Measurements from ENCODE around the gene NAP1L5.

Gene NAP1L5

DNA sequence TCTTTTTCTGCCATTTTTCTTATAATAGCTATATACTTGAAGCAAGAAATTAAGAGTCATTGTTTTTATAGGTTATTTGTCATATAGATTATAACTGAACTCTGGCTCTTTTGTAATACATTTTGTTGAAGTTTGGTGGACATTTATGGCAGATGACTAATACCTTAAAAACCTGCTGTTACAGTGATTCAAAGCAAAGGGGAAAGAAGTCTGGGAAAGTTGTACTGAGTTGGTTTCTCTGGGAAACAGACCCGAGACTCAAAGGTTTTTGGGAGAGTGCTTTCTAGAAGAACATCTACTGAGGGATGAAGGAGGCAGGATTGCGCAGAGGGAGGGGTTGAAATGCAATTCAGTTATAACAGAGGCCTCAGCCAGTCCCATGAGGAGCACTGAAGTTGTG, 35.9 kb downstream of the NAP1L5 start:
- no peak for DNase-seq (ENCODE audit: low read depth in 3 of 3, low spot score in 1 of 3)

GRCh38 chr4:88660446-88661294, 37.0 kb downstream of the NAP1L5 start:
- DNase-seq (ENCODE audit: low read depth in 3 of 3, low spot score in 1 of 3), result no peak

- no peak for DNase-seq (ENCODE audit: low read depth in 3 of 3, low spot score in 1 of 3)
These were observed 37.8 kb downstream of the NAP1L5 start for GRCh38 chr4:88659890-88660208.

DNA sequence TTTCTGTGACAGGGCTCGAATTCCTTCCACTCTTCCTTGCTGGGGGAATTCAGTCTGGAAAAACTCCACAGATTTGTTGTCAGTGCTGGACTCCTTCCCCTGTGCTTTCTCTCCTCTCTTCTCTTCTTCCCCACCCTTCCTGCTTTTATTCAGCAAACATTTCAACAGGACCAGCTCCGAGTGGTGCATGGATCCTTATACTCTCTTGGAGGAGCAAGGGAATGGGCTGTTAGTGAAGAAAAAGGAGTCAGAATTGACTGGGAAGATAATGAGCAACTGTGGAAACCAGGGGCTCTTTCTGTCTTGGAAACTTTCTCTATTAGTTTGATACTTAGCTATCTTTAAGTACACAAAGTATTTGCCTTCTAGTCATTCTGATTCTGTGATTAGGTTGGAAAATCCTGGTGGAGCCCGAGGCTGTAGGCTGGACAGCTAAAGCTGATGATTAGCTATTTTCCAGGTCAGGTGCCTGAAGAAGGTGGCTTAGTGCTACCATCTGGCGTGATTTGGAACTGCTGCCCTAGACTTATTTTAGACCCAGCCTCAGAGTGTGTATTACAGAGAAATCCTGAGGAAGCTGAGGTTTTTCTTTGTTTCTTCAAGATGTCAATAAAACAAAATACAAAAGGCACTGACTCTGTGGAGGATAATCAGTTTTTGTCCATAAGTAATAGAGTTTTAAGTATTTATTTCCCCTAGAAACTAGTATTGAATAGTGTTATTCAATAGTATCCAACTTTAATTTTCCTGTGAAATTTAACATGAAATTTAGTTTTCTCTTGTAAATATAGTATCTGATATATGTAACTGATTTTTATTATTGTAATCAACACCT, 38.4 kb downstream of the NAP1L5 start:
- DNase-seq (ENCODE audit: low read depth in 3 of 3, low spot score in 1 of 3), result no peak

- no peak for DNase-seq (ENCODE audit: low read depth in 3 of 3, low spot score in 1 of 3)
These were observed 42.4 kb downstream of the NAP1L5 start for GRCh38 chr4:88655226-88655625.

DNA sequence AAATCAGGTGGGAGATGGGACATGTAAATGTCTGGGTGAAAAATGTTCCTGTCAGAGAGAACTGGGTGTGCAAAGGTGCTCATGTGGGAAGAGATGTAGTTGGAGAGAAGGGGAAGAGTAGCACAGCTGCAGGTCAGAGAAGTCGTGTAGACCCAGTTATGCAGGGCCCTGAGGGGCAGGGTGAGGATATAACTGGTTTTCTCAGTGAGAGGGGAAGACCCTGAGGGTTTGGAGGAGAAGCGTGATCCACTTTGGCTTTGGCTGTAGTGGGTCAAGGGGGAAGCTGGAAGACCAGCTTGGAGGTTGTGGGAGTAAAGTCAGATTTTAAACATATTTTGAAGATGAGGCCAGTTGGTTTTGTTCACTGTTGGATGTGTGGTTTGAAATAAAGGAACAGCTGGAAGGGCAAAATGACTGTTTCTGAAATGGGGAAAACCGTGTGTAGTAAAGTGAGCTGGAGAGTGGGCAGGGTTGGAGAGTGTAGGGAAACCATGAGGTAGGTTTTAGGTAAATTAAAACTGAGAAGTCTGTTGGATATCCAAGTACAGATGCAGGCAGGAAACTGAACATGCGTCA, 44.2 kb downstream of the NAP1L5 start:
- DNase-seq (ENCODE audit: low read depth in 3 of 3, low spot score in 1 of 3), result no peak

DNA sequence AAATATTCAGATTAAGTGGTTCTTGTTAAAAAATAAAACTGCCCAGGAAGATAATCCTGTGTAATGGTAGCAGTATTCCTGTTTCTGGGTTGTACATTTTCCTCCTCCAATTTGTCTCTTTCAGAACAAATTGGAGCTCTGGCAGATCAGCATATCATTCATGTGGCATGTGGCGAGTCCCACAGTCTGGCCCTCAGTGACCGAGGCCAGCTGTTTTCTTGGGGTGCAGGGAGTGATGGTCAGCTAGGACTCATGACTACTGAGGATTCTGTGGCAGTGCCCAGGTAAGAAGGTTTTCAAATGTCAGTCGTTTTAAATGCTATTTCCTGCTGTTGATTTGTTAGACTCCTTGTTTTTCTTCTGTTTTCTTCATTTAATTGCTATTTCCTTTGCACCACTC, 47.9 kb downstream of the NAP1L5 start:
- no peak for DNase-seq (ENCODE audit: low read depth in 3 of 3, low spot score in 1 of 3)

GRCh38 chr4:88646528-88647280, 50.9 kb downstream of the NAP1L5 start:
- no peak for DNase-seq (ENCODE audit: low read depth in 3 of 3, low spot score in 1 of 3)

DNA sequence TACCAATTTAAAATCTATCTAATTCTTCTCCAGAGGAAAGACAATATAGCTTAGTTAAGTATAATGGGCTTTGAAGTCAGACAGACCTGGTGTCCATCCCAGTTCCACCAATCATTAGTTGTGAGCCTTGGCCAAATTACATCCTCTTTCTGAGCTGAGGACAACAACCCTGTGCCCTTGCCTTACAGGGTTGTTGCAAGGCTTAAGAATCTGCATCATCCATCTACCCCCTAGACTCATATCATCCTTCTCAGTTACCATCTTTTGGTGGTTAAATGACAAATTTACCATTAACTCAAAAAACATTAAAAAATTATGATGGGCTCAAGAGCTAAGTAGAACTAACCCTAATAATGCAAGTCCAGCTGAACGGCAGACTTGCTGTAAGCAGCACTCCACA, 51.6 kb downstream of the NAP1L5 start:
- no peak for DNase-seq (ENCODE audit: low read depth in 3 of 3, low spot score in 1 of 3)
